Keratinocyte (primary cell): ENCODE data around the gene CLMN. TPM values are rescaled to one million over a fixed set of nuclear protein-coding genes. Genes with fewer than 3 reads are reported as not detected.
A peak's percentile ranks its signal among the peaks of the same experiment; 100 is the strongest.

ENCODE experiments used
- DNase-seq: peaks from one replicate; pipeline ENCODE4 v3.0.0-alpha.2; 2011; ENCODE audit warnings: low read depth, missing footprints, low spot score
- FAIRE-seq: peaks from 2 replicates; lab custom pipeline; 2011; peaks lifted over from hg19 to GRCh38; lab: Jason Lieb, UNC
- H2AFZ ChIP-seq: 2 replicates; pipeline ENCODE4 v1.6.0; 2012; ENCODE audit warnings: low read length, control low read depth, inconsistent platforms; ENCODE audit not compliant: control insufficient read depth
- H3K27ac ChIP-seq: 2 replicates; pipeline ENCODE4 v1.5.1; 2011; ENCODE audit warnings: low read length; ENCODE audit not compliant: control insufficient read depth, insufficient read depth
- H3K27me3 ChIP-seq: 3 replicates; pipeline ENCODE4 v1.6.0; 2011; ENCODE audit warnings: low read length; ENCODE audit not compliant: control insufficient read depth, insufficient read depth; ENCODE audit errors: extremely low read depth
- H3K36me3 ChIP-seq, 2 experiments: 2 replicates in 1 of 2; 3 replicates in 1 of 2; pipeline ENCODE4 v1.5.1; 2011; ENCODE audit warnings: low read length in 2 of 2, mild to moderate bottlenecking in 1 of 2; ENCODE audit not compliant: control insufficient read depth in 2 of 2, insufficient read depth in 2 of 2; ENCODE audit errors: extremely low read depth in 1 of 2
- H3K4me1 ChIP-seq: 3 replicates; pipeline ENCODE4 v1.5.1; 2011; ENCODE audit warnings: low read length; ENCODE audit not compliant: control insufficient read depth, insufficient read depth; ENCODE audit errors: extremely low read depth
- H3K4me2 ChIP-seq: 3 replicates; pipeline ENCODE4 v1.6.0; 2011; ENCODE audit warnings: low read depth, low read length; ENCODE audit not compliant: control insufficient read depth, insufficient read depth; ENCODE audit errors: extremely low read depth
- H3K4me3 ChIP-seq, 3 experiments: fragments of 200-600 bp in 1 of 3; sonication (generic) in 1 of 3; 2 replicates in 2 of 3; 3 replicates in 1 of 3; pipeline ENCODE4 v1.5.1; 2011 to 2016; ENCODE audit warnings: low read length in 3 of 3, mild to moderate bottlenecking in 3 of 3, control low read depth in 2 of 3, inconsistent platforms in 1 of 3, low read depth in 1 of 3, mixed read lengths in 1 of 3, mixed run types in 1 of 3, moderate library complexity in 1 of 3; ENCODE audit not compliant: control insufficient read depth in 2 of 3, insufficient read depth in 2 of 3; ENCODE audit errors: extremely low read depth in 1 of 3
- H3K79me2 ChIP-seq: 2 replicates; pipeline ENCODE4 v1.6.0; 2012; ENCODE audit warnings: low read length; ENCODE audit not compliant: control insufficient read depth, insufficient read depth
- H3K9ac ChIP-seq: 3 replicates; pipeline ENCODE4 v1.6.0; 2011; ENCODE audit warnings: low read length; ENCODE audit not compliant: control insufficient read depth, insufficient read depth; ENCODE audit errors: extremely low read depth
- H3K9me1 ChIP-seq: 3 replicates; pipeline ENCODE4 v1.6.0; 2011; ENCODE audit warnings: low read length; ENCODE audit not compliant: control insufficient read depth, insufficient read depth; ENCODE audit errors: extremely low read depth
- H3K9me3 ChIP-seq: 2 replicates; pipeline ENCODE4 v1.5.1; 2012; ENCODE audit warnings: low read depth, low read length; ENCODE audit not compliant: control insufficient read depth
- H4K20me1 ChIP-seq: 3 replicates; pipeline ENCODE4 v1.6.0; 2011; ENCODE audit warnings: low read length; ENCODE audit not compliant: control insufficient read depth, insufficient read depth; ENCODE audit errors: extremely low read depth
- EZH2 ChIP-seq: IDR thresholded peaks from one replicate; pipeline ENCODE4 v1.6.1; 2012; ENCODE audit warnings: inconsistent platforms, mild to moderate bottlenecking, low read length, moderate library complexity
- dilution Hi-C: fragments of 300-500 bp; cut with MboI; formaldehyde crosslinking; loops from one replicate; pipeline ENCODE4 v1.7.0; 2020; ENCODE audit warnings: low sequenced_read_pairs; ENCODE audit not compliant: extremely low pct_ligation_motif_present
- polyA minus RNA-seq, 3 experiments: library from RNA; depleted of rRNA, polyadenylated mRNA; stranded (reverse); fragments of >200 nt; gene quantifications; 1 replicate in 1 of 3; 2 replicates in 1 of 3; 3 replicates in 1 of 3; pipeline ENCODE4 v1.2.3, GENCODE V29; 2011
- polyA plus RNA-seq, 5 experiments: library from polyadenylated mRNA; depleted of rRNA in 3 of 5; stranded (reverse) in 3 of 5; stranded (forward) in 1 of 5; unstranded in 1 of 5; fragments of >200 nt; gene quantifications; 1 replicate in 1 of 5; 2 replicates in 3 of 5; 3 replicates in 1 of 5; pipeline versions ENCODE4 v1.2.1 to v1.2.3, GENCODE V29; 2011 to 2012; ENCODE audit warnings: missing spikeins in 2 of 5, low read depth in 1 of 5, low replicate concordance in 1 of 5
- TF ChIP-seq, protein P1 (sequence below), 3 experiments: IDR thresholded peaks in 1 of 3; conservative IDR thresholded peaks in 1 of 3; optimal IDR thresholded peaks in 1 of 3; 2 replicates in 2 of 3; 3 replicates in 1 of 3; pipeline versions ENCODE3 to v1.5.1; 2011; ENCODE audit warnings: low read length in 3 of 3, mild to moderate bottlenecking in 3 of 3, moderate library complexity in 2 of 3, control low read depth in 1 of 3, inconsistent platforms in 1 of 3; ENCODE audit not compliant: insufficient read depth in 2 of 3; ENCODE audit errors: extremely low read depth in 1 of 3

CLMN gene, protein sequence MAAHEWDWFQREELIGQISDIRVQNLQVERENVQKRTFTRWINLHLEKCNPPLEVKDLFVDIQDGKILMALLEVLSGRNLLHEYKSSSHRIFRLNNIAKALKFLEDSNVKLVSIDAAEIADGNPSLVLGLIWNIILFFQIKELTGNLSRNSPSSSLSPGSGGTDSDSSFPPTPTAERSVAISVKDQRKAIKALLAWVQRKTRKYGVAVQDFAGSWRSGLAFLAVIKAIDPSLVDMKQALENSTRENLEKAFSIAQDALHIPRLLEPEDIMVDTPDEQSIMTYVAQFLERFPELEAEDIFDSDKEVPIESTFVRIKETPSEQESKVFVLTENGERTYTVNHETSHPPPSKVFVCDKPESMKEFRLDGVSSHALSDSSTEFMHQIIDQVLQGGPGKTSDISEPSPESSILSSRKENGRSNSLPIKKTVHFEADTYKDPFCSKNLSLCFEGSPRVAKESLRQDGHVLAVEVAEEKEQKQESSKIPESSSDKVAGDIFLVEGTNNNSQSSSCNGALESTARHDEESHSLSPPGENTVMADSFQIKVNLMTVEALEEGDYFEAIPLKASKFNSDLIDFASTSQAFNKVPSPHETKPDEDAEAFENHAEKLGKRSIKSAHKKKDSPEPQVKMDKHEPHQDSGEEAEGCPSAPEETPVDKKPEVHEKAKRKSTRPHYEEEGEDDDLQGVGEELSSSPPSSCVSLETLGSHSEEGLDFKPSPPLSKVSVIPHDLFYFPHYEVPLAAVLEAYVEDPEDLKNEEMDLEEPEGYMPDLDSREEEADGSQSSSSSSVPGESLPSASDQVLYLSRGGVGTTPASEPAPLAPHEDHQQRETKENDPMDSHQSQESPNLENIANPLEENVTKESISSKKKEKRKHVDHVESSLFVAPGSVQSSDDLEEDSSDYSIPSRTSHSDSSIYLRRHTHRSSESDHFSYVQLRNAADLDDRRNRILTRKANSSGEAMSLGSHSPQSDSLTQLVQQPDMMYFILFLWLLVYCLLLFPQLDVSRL
- polyA plus RNA-seq (2.9 to 7.0 TPM (median 6.1 TPM) in 3 replicates), polyA minus RNA-seq (3.2 to 16.5 TPM (median 5.1 TPM) in 3 replicates)
- 13.8 TPM for polyA plus RNA-seq (2011; ENCODE audit: low read depth)
- 6.1 and 9.6 TPM in 2 replicates for polyA plus RNA-seq (2011; cell fraction: cytosol; rRNA removed)
- polyA plus RNA-seq (2011; cell fraction: nucleus; rRNA removed): 8.1 and 9.1 TPM in 2 replicates
- 4.1 and 8.5 TPM in 2 replicates for polyA plus RNA-seq (2012; ENCODE audit: low replicate concordance)
- 5.6 TPM for polyA minus RNA-seq (2011; cell fraction: cytosol; rRNA and poly(A)+ RNA removed)
- polyA minus RNA-seq (2011; cell fraction: nucleus; rRNA and poly(A)+ RNA removed): 5.5 and 13.3 TPM in 2 replicates

DNA sequence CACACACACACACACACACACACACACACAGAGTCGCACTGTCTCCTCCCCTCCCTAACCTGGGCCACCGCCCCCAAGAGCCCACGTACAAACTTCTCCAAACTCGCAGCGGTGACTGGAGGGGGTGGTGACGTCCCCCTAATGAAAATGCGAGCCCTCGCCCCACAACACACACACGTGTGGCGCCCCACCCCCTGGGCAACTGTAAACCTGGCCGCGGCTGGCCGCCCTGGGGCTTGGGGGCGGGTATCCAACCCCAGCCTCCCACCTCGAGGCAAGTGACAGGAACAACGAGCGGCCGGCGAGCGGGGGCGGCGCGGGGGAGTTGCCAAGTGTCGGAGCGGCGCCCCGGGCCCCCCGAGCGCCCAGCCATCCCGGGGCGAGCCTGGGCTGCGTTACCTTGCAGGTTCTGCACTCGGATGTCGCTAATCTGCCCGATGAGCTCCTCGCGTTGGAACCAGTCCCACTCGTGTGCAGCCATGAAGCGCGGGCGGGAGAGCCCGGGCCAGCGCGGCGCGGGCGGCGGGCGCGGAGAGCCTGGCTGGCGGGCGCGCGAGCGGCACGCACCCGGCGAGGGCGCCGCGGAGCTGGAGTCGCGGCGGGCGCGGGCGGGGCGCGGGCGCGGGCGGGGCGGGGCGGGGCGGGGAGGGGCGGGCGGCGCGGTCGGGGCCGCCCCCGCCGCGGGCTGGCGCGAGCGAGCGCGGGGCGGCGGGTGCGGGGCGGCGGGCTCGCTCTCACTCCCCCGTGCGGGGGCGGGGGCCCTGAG lies at the start of gene CLMN:
CLMN (minus strand) TSS at position 597 of the 766 bp plus-strand sequence; CDS start at position 481, 116 bp downstream.
- no peaks in the 10 kb centered on the region for H3K9me3 ChIP-seq
- peaks cover 2% of the 10 kb centered on the region for H3K9me1 ChIP-seq
- H3K79me2 ChIP-seq: no peaks in the 10 kb centered on the region
- dilution Hi-C loops: no loop called here
- H3K27me3 ChIP-seq: no peaks in the 10 kb centered on the region
- peak within 1 kb of the TSS; percentile 75 for H3K4me2 ChIP-seq
- H4K20me1 ChIP-seq: no peaks in the 10 kb centered on the region
- peaks cover 36% of the 10 kb centered on the region for H3K4me1 ChIP-seq
- peak within 1 kb of the TSS; percentile 65 to 80 (median 67) for H3K4me3 ChIP-seq
- peak within 1 kb of the TSS; percentile 77 for H3K9ac ChIP-seq
- no peaks in the 10 kb centered on the region for H3K36me3 ChIP-seq
- FAIRE-seq (no peak), DNase-seq (no peak)
- TF ChIP-seq, protein P1, sequence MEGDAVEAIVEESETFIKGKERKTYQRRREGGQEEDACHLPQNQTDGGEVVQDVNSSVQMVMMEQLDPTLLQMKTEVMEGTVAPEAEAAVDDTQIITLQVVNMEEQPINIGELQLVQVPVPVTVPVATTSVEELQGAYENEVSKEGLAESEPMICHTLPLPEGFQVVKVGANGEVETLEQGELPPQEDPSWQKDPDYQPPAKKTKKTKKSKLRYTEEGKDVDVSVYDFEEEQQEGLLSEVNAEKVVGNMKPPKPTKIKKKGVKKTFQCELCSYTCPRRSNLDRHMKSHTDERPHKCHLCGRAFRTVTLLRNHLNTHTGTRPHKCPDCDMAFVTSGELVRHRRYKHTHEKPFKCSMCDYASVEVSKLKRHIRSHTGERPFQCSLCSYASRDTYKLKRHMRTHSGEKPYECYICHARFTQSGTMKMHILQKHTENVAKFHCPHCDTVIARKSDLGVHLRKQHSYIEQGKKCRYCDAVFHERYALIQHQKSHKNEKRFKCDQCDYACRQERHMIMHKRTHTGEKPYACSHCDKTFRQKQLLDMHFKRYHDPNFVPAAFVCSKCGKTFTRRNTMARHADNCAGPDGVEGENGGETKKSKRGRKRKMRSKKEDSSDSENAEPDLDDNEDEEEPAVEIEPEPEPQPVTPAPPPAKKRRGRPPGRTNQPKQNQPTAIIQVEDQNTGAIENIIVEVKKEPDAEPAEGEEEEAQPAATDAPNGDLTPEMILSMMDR (optimal IDR thresholded peaks at IDR 0.05 in 1 of 3, IDR thresholded peaks at IDR 0.05 in 1 of 3, conservative IDR thresholded peaks at IDR 0.05 in 1 of 3; ENCODE audit: extremely low read depth in 1 of 3, insufficient read depth in 2 of 3, low read length in 3 of 3): peak in 1 of 3 experiments; percentile 10
- TF ChIP-seq EZH2: no peak
- peak within 1 kb of the TSS; percentile 7 for H3K27ac ChIP-seq
- peak within 1 kb of the TSS; percentile 79 for H2AFZ ChIP-seq

DNA sequence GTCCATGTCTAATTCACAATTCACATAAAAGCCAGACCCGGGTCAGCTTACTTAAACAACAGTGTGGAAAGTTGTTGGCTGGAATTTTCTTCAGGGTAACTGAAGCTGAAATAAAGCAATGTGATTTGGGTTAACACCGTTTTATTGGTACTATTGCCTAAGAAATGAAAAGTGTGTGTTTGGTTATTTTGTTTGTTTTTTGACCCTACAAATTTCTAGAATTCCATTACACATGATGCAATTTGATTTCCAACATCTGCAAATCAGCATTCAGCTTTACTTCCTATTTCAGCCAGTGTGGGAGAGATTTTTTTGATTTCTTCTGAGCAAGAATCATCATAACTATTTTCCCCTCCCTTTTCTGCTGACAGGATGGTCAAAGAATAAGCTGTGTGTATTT lies 45.7 kb upstream of the CLMN start:
- FAIRE-seq: no peak
- Histone ChIP-seq H3K27me3 (no peaks in the 10 kb centered on the region), H3K27ac (no peak overlapping the region)

More for the DNA sequence above, 45.7 kb upstream of the CLMN start:
- no peaks in the 10 kb centered on the region for H3K79me2 ChIP-seq
- no peak overlapping the region for H3K4me3 ChIP-seq
- dilution Hi-C loops: no loop called here
- no peaks in the 10 kb centered on the region for H4K20me1 ChIP-seq
- TF ChIP-seq, protein P1 (optimal IDR thresholded peaks at IDR 0.05 in 1 of 3, IDR thresholded peaks at IDR 0.05 in 1 of 3, conservative IDR thresholded peaks at IDR 0.05 in 1 of 3; ENCODE audit: extremely low read depth in 1 of 3, insufficient read depth in 2 of 3, low read length in 3 of 3): no peak
- TF ChIP-seq EZH2: no peak
- H3K9ac ChIP-seq: no peak overlapping the region
- no peaks in the 10 kb centered on the region for H3K36me3 ChIP-seq
- H3K4me2 ChIP-seq: no peak overlapping the region
- no peaks in the 10 kb centered on the region for H3K9me1 ChIP-seq
- H2AFZ ChIP-seq: no peak overlapping the region
- no peaks in the 10 kb centered on the region for H3K9me3 ChIP-seq
- H3K4me1 ChIP-seq: peaks cover 27% of the 10 kb centered on the region
- no peak for DNase-seq
